ELR (cell line): ENCODE results near the gene CNTD1.
"Not testable (repeated sequence)": the region's sequence is repeated elsewhere in the genome, so short reads cannot be mapped to it uniquely, and the experiment has no call there.

Source experiments
- DNase-seq: peaks from one replicate; pipeline ENCODE4 v3.0.0-alpha.2; 2015; ENCODE audit warnings: low read depth

Gene CNTD1

GRCh38 chr17:42845556-42845917, 46.9 kb downstream of the CNTD1 start:
- no peak for DNase-seq

GRCh38 chr17:42845918-42846593, 47.4 kb downstream of the CNTD1 start:
- DNase-seq: peak; percentile 24

DNA sequence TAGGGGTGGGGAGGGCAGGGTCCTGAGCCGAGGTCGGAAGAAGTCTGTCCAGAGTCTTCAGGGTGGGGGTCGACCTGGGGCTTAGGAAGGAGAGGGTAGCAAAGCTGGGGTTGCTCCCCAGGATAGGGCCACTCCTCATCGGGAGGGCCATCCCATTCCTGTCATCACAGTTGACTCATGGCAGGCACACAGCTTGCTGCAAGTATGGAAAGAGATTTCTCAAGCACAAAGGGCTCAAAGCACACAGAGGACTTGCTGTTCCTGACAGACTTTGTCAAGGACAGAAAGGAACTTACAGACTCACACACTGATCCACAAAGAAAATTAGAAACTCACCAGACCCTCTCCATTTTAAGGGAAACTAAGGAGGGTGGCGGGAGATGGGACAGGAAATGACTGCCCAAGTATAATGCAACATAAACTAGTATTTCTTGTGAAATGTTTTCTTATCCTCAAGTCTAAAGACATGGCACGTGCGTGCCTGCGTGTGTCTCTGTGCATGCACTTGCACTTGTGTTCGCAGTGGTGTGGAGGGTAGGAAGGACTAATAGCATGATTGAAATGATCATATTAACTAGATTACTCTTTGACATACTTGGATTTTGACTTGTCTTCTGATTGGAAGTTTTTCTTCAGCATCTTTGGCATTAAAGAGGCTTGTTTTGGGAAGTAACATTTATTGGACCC, 48.1 kb downstream of the CNTD1 start:
- peak; percentile 50 for DNase-seq

- no peak for DNase-seq
Observed at GRCh38 chr17:42848093-42848492, 49.4 kb downstream of the CNTD1 start.

- DNase-seq: no peak
Observed at GRCh38 chr17:42849031-42849430, 50.4 kb downstream of the CNTD1 start.

DNA sequence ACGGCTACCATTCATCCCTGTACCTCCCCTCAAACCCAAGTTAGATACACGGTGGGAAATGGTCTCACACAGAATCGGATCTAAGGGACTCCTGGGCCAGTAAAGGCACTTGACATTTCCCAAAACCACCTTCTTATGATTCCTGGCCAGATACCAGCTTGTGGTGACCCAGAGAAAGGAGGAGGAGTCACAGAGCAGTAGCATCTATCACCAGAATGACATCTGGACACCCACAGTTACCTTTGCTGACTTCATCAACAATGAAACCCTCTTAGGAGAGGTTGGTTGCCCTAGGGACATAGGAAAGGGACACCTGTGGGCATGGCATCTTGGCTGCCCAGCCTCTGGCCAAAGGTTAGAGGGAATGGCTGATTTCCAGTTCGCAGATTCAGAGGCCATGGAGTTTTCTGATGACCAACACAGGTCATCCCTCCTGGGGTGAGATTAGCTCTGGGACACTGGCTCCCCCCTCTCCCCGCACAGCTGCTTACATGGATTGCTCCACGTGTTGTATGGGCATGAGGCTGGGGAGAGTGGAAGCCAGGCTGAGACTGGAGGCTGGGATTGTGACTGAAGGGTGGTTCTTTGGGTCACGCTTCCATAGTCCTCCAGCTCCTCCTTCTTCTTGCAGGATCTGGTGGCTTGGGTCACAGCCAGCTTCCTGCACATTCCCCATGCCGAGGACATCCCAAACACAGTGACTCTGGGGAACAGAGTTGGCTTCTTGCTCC, 51.0 kb downstream of the CNTD1 start:
- no peak for DNase-seq

DNA sequence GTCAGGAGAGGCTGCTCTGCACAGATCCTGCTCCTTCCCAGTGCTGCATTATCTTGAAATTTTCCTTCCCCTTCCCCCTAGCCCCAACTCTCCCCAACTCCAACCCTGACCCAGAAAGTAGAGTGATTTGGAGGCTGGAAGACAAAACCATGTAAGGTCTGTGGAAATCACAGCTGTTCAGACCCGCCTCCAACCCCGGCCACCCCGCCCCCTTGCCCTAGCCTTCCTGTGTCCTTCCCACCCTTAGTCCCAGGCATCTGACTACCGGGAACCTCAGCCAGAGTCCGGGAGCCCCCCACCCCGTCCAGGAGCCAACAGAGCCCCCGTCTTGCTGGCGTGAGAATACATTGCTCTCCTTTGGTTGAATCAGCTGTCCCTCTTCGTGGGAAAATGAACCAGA, 52.3 kb downstream of the CNTD1 start, which contains the start of gene AOC3:
TSS of gene AOC3 (plus strand) at position 246 of the 400 bp plus-strand sequence. CDS start at position 391, 145 bp downstream.
- DNase-seq: no peak

DNA sequence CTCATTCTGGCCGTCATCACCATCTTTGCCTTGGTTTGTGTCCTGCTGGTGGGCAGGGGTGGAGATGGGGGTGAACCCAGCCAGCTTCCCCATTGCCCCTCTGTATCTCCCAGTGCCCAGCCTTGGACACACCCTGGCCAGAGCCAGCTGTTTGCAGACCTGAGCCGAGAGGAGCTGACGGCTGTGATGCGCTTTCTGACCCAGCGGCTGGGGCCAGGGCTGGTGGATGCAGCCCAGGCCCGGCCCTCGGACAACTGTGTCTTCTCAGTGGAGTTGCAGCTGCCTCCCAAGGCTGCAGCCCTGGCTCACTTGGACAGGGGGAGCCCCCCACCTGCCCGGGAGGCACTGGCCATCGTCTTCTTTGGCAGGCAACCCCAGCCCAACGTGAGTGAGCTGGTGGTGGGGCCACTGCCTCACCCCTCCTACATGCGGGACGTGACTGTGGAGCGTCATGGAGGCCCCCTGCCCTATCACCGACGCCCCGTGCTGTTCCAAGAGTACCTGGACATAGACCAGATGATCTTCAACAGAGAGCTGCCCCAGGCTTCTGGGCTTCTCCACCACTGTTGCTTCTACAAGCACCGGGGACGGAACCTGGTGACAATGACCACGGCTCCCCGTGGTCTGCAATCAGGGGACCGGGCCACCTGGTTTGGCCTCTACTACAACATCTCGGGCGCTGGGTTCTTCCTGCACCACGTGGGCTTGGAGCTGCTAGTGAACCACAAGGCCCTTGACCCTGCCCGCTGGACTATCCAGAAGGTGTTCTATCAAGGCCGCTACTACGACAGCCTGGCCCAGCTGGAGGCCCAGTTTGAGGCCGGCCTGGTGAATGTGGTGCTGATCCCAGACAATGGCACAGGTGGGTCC, 52.9 kb downstream of the CNTD1 start:
- not testable (repeated sequence) for DNase-seq

DNA sequence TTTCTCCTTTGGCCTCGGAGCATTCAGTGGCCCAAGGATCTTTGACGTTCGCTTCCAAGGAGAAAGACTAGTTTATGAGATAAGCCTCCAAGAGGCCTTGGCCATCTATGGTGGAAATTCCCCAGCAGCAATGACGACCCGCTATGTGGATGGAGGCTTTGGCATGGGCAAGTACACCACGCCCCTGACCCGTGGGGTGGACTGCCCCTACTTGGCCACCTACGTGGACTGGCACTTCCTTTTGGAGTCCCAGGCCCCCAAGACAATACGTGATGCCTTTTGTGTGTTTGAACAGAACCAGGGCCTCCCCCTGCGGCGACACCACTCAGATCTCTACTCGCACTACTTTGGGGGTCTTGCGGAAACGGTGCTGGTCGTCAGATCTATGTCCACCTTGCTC, 53.7 kb downstream of the CNTD1 start:
- DNase-seq: no peak

DNA sequence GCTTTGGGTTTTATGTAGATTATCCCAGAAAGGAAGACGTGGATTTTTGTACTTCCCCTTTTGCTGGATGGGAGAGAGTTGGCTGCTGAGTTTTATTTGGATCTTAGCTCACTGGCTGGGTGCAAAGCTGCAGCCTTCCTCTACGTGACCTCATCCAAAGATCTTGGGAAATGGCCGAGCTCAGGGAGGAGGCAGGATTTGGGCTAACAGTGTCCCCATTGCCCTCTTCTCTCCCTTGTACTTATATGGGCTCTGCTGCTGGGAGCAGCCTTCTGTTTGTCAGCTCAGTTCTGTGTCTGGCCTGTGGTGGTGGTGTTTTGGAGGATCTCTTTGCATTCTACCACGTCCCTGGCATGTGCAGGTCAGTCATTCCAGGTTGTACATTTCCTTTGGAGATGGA, 54.3 kb downstream of the CNTD1 start:
- no peak for DNase-seq

DNA sequence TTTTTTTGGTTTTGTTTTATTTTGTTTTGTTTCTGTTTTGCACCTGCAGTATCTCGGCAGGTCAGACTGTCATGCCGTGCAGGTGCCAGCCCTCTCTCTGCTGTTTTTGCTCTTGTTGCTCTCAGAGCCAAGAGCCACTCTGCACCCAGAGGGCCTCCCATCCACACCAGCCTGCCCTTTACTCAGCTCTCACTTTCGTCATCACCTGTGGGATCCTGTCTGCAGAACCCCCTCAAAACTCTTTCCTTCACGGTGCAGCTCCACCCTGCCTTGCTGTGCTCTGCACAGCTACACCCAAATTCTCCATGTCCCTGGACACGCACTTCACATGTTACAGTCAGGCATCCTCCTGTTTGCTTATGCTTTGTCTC, 54.9 kb downstream of the CNTD1 start:
- no peak for DNase-seq

DNA sequence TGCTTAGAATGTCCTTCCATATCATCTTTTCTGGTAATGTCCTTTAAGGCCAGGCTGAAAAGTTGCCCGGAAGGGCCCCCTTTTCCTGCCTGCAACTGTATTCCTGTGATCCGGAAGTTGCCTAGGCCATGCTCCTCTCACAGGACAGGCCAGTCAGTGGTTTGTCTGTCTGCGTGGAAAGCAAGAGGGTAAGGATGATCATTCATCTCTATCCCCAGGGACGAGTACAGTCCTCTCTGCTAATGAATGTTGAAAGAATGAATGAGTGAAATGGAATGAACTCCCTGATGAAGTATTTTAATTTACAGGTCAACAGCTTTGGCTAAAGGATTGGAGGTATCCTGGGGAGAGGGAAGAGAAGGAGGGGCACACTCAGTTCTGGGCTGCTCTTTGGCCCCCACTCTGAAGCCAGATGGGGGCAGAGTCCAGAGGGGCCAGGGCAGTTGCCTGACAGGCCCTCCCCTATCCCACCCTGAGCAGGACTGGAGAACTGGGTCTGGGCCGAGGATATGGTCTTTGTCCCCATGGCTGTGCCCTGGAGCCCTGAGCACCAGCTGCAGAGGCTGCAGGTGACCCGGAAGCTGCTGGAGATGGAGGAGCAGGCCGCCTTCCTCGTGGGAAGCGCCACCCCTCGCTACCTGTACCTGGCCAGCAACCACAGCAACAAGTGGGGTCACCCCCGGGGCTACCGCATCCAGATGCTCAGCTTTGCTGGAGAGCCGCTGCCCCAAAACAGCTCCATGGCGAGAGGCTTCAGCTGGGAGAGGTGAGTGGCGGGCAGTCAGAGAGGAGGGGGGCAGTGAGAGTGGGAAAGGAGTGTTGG, 55.5 kb downstream of the CNTD1 start:
- DNase-seq: no peak

DNA sequence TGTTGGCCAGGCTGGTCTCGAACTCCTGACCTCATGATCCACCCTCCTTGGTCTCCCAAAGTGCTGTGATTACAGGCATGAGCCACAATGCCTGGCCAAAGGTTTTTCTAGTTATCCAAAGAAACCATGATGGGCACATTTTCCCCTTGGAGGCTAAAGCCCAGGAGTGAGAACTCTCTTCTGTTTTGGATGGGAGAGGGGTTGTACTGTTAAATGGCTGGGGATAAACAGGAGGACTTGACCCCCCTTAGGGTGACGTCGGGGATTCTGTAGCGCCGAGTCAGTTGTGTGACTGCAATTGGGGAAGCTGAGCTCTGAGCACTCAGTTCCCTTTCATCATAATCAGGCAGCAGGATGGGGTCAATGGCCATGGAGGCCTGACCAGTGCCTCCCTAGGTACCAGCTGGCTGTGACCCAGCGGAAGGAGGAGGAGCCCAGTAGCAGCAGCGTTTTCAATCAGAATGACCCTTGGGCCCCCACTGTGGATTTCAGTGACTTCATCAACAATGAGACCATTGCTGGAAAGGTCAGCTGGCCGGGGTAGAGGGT, 56.5 kb downstream of the CNTD1 start:
- no peak for DNase-seq

GRCh38 chr17:42856093-42856492, 57.4 kb downstream of the CNTD1 start:
- DNase-seq: not testable (repeated sequence)

DNA sequence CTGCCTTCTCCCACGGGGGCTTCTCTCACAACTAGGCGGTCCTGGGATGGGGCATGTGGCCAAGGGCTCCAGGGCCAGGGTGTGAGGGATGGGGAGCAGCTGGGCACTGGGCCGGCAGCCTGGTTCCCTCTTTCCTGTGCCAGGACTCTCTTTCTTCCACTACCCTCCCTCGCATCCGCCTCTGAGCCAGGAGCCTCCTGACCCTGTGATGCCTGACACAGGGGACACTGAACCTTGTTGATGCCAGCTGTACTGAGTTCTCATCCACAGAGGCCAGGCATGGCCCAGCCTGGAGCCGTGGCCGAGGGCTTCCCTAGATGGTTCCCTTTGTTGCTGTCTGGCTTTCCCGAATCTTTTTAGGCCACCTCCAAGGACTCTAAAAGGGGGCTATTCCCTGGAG, 57.9 kb downstream of the CNTD1 start:
- not testable (repeated sequence) for DNase-seq

- DNase-seq: no peak
Observed at GRCh38 chr17:42857389-42857788, 58.7 kb downstream of the CNTD1 start.
